Fibroblast of the aortic adventitia (primary cell): Measurements from ENCODE around the gene ALX4. TPM values are rescaled to one million over a fixed set of nuclear protein-coding genes. Genes with fewer than 3 reads are reported as not detected.
A peak's percentile ranks its signal among the peaks of the same experiment; 100 is the strongest.

Source experiments
- DNase-seq: peaks from one replicate; pipeline ENCODE4 v3.0.0-alpha.2; 2010; ENCODE audit warnings: low read depth
- H3K4me3 ChIP-seq: 2 replicates; pipeline ENCODE4 v1.5.1; 2011; ENCODE audit warnings: low read depth, mild to moderate bottlenecking, control low read depth, low read length, moderate library complexity
- CTCF ChIP-seq: IDR thresholded peaks from 2 replicates; pipeline ENCODE4 v1.5.1; 2011; ENCODE audit warnings: mild to moderate bottlenecking, low read length, control low read depth, inconsistent platforms; ENCODE audit not compliant: insufficient read depth
- total RNA-seq: library from RNA; depleted of rRNA; stranded (reverse); fragments of >200 nt; gene quantifications from 2 replicates; pipeline ENCODE4 v1.2.3, GENCODE V29; 2012; ENCODE audit warnings: low replicate concordance

ALX4 gene
- not detected in 2 replicates for total RNA-seq

GRCh38 chr11:44309478-44310205 lies at the start of gene ALX4:
Gene ALX4, minus strand, starts transcription at chr11:44310139. Its CDS starts 77 bp downstream, at chr11:44310062.
- no peak for DNase-seq
- TF ChIP-seq CTCF: no peak
- H3K4me3 ChIP-seq: peak within 1 kb of the TSS; percentile 25

- no peak overlapping the region for H3K4me3 ChIP-seq
These were observed 49.2 kb upstream of the ALX4 start for GRCh38 chr11:44359162-44359561.

DNA sequence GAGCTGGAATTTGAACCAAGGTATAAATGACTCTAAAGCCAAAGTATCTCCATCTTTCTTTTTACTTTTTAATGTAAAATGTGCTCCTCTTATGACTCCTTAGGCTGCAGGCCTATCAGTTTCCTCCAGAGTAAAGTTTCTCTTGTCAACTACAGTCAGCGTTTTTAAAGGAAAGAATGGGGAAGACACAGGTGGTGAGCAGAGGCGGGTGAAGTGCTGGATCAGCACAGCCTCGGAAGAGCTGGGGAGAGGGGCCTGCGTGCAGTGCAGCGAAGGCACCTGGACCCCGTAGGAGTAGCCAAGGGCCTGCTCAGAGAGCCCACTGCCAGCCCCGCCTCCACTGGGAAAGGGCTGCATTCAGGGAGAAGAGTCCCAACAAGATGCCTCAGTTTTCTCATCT lies 48.8 kb upstream of the ALX4 start:
- no peak overlapping the region for H3K4me3 ChIP-seq
- no peak for TF ChIP-seq CTCF
- no peak for DNase-seq

More at GRCh38 chr11:44359162-44359561, 49.2 kb upstream of the ALX4 start:
- no peak for TF ChIP-seq CTCF
- no peak for DNase-seq

GRCh38 chr11:44357711-44358110 lies 47.8 kb upstream of the ALX4 start:
- no peak overlapping the region for H3K4me3 ChIP-seq
- TF ChIP-seq CTCF: no peak
- DNase-seq: no peak

- TF ChIP-seq CTCF: no peak
- no peak overlapping the region for H3K4me3 ChIP-seq
- no peak for DNase-seq
These were observed 46.4 kb upstream of the ALX4 start for GRCh38 chr11:44356351-44356750.

DNA sequence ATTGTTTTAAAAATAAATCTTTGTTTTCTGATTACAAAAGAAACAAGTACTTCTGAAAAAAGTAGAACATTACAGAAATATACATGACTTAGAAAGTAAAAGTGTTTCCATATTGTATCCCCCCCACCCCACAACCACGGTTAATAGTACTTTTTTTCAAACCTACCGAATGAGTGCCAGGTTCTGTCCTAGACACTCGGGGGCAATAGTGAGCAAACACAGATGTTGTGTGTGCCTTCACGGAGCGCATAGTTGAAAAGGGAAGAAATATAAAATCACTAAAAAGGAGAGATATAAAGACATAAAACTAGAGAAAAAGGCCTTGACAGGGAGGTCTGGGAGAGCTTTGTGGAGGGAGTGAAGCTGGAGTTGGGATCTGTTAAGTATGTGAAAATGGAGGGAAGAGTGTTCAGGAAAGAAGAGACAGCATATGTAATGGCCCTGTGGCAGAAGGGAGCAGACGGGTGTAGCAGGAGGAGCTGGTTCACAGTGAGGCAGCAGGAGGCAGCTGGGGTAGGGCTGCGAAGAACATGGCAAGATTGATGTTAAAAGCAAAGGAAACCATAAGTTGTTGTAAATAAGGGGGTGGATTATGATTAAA lies 42.1 kb upstream of the ALX4 start:
- no peak for DNase-seq
- TF ChIP-seq CTCF: peak; percentile 17
- no peak overlapping the region for H3K4me3 ChIP-seq
